Measurements from ENCODE around the gene EPB41L3. TPM values are rescaled to one million over a fixed set of nuclear protein-coding genes. Genes with fewer than 3 reads are reported as not detected.

The EPB41L3 gene
- total RNA-seq, 4 donors from 2014 or later = 97.3 to 403 (median 134) TPM

GRCh38 chr18:5419601-5420000 is 124.2 kb downstream of the EPB41L3 start:
- Histone ChIP-seq H3K9me3 (no peaks in the 10 kb centered on the region), H3K4me3 (no peak overlapping the region), H3K27ac (no peak overlapping the region), H3K27me3 (no peaks in the 10 kb centered on the region), H3K4me1 (no peaks in the 10 kb centered on the region), H3K36me3 (peaks cover 0 to 11% (median 4%) of the 10 kb centered on the region in 4 donors)
- 85 to 92% methylated on average over 8 to 9 of the region's 9 CpGs for WGBS, 2 donors (ENCODE audit: low coverage in 1 of 2)
- intact Hi-C loops (cut with DNase I; ENCODE audit: low total_unique reads) (no loop called here), in situ Hi-C loops (cut with MboI; ENCODE audit: low pct_ligation_motif_present in 1 of 4, low pct_unique_long_range_greater_than_20kb in 1 of 4, low sequenced_read_pairs in 3 of 4) (no loop called here)
- TF ChIP-seq EP300 (IDR thresholded peaks at IDR 0.05; ENCODE audit: low read depth) (no peak), POLR2A (IDR thresholded peaks at IDR 0.05) (no peak), CTCF (IDR thresholded peaks at IDR 0.05) (no peak), POLR2AphosphoS5 (IDR thresholded peaks at IDR 0.05) (no peak)
- no peak for DNase-seq

- intact Hi-C loops (cut with DNase I; ENCODE audit: low total_unique reads) (no loop called here), in situ Hi-C loops (cut with MboI; ENCODE audit: low pct_ligation_motif_present in 1 of 4, low pct_unique_long_range_greater_than_20kb in 1 of 4, low sequenced_read_pairs in 3 of 4) (no loop called here)
- Histone ChIP-seq H3K27me3 (no peaks in the 10 kb centered on the region), H3K4me3 (no peak overlapping the region), H3K27ac (no peak overlapping the region), H3K4me1 (no peaks in the 10 kb centered on the region), H3K36me3 (peaks cover 0 to 11% (median 4%) of the 10 kb centered on the region in 4 donors), H3K9me3 (no peaks in the 10 kb centered on the region)
- TF ChIP-seq CTCF (IDR thresholded peaks at IDR 0.05) = no peak
- no peak for TF ChIP-seq EP300 (IDR thresholded peaks at IDR 0.05; ENCODE audit: low read depth)
- DNase-seq = no peak
- 78 to 92% methylated on average over 2 of the region's 2 CpGs for WGBS, 2 donors (ENCODE audit: low coverage in 1 of 2)
These were observed 124.8 kb downstream of the EPB41L3 start for GRCh38 chr18:5419030-5419429.

GRCh38 chr18:5417342-5417741 is 126.5 kb downstream of the EPB41L3 start:
- no peak for DNase-seq
- in situ Hi-C loops (cut with MboI; ENCODE audit: low pct_ligation_motif_present in 1 of 4, low pct_unique_long_range_greater_than_20kb in 1 of 4, low sequenced_read_pairs in 3 of 4) = no loop called here
- WGBS, 2 donors (ENCODE audit: low coverage in 1 of 2) = 55 to 84% methylated on average over 3 to 8 of the region's 8 CpGs

GRCh38 chr18:5416112-5416511 is 127.7 kb downstream of the EPB41L3 start:
- in situ Hi-C loops (cut with MboI; ENCODE audit: low pct_ligation_motif_present in 1 of 4, low pct_unique_long_range_greater_than_20kb in 1 of 4, low sequenced_read_pairs in 3 of 4) = no loop called here
- peaks cover 0 to 11% (median 0%) of the 10 kb centered on the region in 4 donors for H3K36me3 ChIP-seq
- intact Hi-C loops (cut with DNase I; ENCODE audit: low total_unique reads) = no loop called here
- H3K27ac ChIP-seq = no peak overlapping the region
- H3K4me3 ChIP-seq = no peak overlapping the region
- H3K9me3 ChIP-seq = no peaks in the 10 kb centered on the region
- DNase-seq = no peak
- 79% methylated on average over 3 of the region's 3 CpGs; no CpG with 5 or more reads in 1 of the 2 donors for WGBS, 2 donors (ENCODE audit: low coverage in 1 of 2)
- H3K27me3 ChIP-seq = no peaks in the 10 kb centered on the region
- no peaks in the 10 kb centered on the region for H3K4me1 ChIP-seq
- TF ChIP-seq POLR2AphosphoS5 (IDR thresholded peaks at IDR 0.05) (no peak), EP300 (IDR thresholded peaks at IDR 0.05; ENCODE audit: low read depth) (no peak), CTCF (IDR thresholded peaks at IDR 0.05) (no peak), POLR2A (IDR thresholded peaks at IDR 0.05) (no peak)

More at GRCh38 chr18:5417342-5417741, 126.5 kb downstream of the EPB41L3 start:
- no peaks in the 10 kb centered on the region for H3K4me1 ChIP-seq
- H3K9me3 ChIP-seq = no peaks in the 10 kb centered on the region
- intact Hi-C loops (cut with DNase I; ENCODE audit: low total_unique reads) = no loop called here
- no peak for TF ChIP-seq POLR2A (IDR thresholded peaks at IDR 0.05)
- no peak for TF ChIP-seq EP300 (IDR thresholded peaks at IDR 0.05; ENCODE audit: low read depth)
- TF ChIP-seq POLR2AphosphoS5 (IDR thresholded peaks at IDR 0.05) = no peak
- no peak for TF ChIP-seq CTCF (IDR thresholded peaks at IDR 0.05)
- H3K27me3 ChIP-seq = no peaks in the 10 kb centered on the region
- peaks cover 0 to 11% (median 0%) of the 10 kb centered on the region in 4 donors for H3K36me3 ChIP-seq
- H3K27ac ChIP-seq = no peak overlapping the region
- no peak overlapping the region for H3K4me3 ChIP-seq
